OCI-LY1 (cell line): Measurements from ENCODE around the gene C6orf118.

Experiments used
- EZH2 ChIP-seq: fragments of 200-600 bp; sonication (generic), shearing (Covaris generic); IDR thresholded peaks from 2 replicates; pipeline ENCODE4 v1.8.0; 2017; ENCODE audit warnings: borderline replicate concordance, mixed run types, mild to moderate bottlenecking, antibody characterized with exemption, low read length, moderate library complexity, mixed read lengths
- TF ChIP-seq, protein P1 (sequence below): fragments of 200-600 bp; sonication (generic), shearing (Covaris generic); IDR thresholded peaks from 2 replicates; pipeline ENCODE4 v1.5.1; 2017; ENCODE audit warnings: mild to moderate bottlenecking, antibody characterized with exemption, low read length, moderate library complexity, mixed read lengths

DNA sequence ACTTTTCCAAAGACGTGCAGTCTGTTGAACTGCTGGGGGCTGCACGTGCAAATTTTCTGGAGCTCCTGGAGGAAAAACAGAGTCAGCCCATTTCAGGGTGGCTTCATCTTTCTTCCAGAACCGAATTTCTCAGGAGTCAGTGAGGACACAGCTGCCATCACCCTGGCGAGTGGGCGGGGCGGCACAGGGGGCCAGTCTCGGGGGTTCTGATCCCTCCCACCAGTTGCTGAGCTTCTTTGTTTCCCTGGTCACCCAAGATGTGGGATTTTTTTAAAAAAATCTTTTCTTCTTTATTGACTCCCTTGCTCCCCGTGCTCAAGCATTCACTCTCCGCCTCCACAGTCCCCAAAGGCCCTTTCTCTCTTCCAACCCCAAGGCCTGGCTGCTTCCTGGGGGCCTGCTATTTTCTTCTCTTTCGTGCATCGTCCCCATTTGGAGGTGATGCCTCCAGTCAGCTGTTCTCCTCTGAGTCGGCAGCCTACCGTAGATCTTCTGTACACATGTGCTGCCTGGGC lies 8.9 kb downstream of the C6orf118 start:
- TF ChIP-seq, protein P1, sequence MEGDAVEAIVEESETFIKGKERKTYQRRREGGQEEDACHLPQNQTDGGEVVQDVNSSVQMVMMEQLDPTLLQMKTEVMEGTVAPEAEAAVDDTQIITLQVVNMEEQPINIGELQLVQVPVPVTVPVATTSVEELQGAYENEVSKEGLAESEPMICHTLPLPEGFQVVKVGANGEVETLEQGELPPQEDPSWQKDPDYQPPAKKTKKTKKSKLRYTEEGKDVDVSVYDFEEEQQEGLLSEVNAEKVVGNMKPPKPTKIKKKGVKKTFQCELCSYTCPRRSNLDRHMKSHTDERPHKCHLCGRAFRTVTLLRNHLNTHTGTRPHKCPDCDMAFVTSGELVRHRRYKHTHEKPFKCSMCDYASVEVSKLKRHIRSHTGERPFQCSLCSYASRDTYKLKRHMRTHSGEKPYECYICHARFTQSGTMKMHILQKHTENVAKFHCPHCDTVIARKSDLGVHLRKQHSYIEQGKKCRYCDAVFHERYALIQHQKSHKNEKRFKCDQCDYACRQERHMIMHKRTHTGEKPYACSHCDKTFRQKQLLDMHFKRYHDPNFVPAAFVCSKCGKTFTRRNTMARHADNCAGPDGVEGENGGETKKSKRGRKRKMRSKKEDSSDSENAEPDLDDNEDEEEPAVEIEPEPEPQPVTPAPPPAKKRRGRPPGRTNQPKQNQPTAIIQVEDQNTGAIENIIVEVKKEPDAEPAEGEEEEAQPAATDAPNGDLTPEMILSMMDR, result no peak
- TF ChIP-seq EZH2, result no peak
